Liver (tissue), 3 donors: Measurements from ENCODE around the gene PLAAT4.

Experiments
- CTCF ChIP-seq: fragments of 150-350 bp; IDR thresholded peaks from 2 replicates; pipeline ENCODE4 v1.5.1; 2017; ENCODE audit warnings: improper control_type of control experiment, low read depth, low read length; ENCODE audit not compliant: missing input control
- GABPA ChIP-seq, 2 donors: IDR thresholded peaks in 1 of 2; conservative IDR thresholded peaks in 1 of 2; 2 replicates each; pipeline ENCODE4 v1.6.1; 2016; ENCODE audit warnings: antibody characterized with exemption in 2 of 2, mild to moderate bottlenecking in 1 of 2, moderate library complexity in 1 of 2
- RXRA ChIP-seq, 2 donors: IDR thresholded peaks; 2 replicates each; pipeline ENCODE4 v1.6.1; 2017 to 2018; ENCODE audit warnings: antibody characterized with exemption in 2 of 2, mild to moderate bottlenecking in 1 of 2
- YY1 ChIP-seq: IDR thresholded peaks from 2 replicates; pipeline ENCODE4 v1.6.1; 2016; ENCODE audit warnings: antibody characterized with exemption, mild to moderate bottlenecking
- TF ChIP-seq, protein P1 (sequence below): IDR thresholded peaks from 2 replicates; pipeline ENCODE4 v1.6.1; 2016; ENCODE audit warnings: antibody characterized with exemption
- TF ChIP-seq, protein P2 (sequence below): IDR thresholded peaks from 2 replicates; pipeline ENCODE4 v1.6.1; 2016; ENCODE audit warnings: antibody characterized with exemption, mild to moderate bottlenecking
- donor health status: healthy.
- donor health status: healthy.

- TF ChIP-seq CTCF (no peak), RXRA (IDR thresholded peaks at IDR 0.05) (no peak), GABPA (IDR thresholded peaks at IDR 0.05 in 1 of 2, conservative IDR thresholded peaks at IDR 0.05 in 1 of 2) (no peak), YY1 (no peak)
- TF ChIP-seq, protein P1, sequence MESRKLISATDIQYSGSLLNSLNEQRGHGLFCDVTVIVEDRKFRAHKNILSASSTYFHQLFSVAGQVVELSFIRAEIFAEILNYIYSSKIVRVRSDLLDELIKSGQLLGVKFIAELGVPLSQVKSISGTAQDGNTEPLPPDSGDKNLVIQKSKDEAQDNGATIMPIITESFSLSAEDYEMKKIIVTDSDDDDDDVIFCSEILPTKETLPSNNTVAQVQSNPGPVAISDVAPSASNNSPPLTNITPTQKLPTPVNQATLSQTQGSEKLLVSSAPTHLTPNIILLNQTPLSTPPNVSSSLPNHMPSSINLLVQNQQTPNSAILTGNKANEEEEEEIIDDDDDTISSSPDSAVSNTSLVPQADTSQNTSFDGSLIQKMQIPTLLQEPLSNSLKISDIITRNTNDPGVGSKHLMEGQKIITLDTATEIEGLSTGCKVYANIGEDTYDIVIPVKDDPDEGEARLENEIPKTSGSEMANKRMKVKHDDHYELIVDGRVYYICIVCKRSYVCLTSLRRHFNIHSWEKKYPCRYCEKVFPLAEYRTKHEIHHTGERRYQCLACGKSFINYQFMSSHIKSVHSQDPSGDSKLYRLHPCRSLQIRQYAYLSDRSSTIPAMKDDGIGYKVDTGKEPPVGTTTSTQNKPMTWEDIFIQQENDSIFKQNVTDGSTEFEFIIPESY, result no peak
- TF ChIP-seq, protein P2, sequence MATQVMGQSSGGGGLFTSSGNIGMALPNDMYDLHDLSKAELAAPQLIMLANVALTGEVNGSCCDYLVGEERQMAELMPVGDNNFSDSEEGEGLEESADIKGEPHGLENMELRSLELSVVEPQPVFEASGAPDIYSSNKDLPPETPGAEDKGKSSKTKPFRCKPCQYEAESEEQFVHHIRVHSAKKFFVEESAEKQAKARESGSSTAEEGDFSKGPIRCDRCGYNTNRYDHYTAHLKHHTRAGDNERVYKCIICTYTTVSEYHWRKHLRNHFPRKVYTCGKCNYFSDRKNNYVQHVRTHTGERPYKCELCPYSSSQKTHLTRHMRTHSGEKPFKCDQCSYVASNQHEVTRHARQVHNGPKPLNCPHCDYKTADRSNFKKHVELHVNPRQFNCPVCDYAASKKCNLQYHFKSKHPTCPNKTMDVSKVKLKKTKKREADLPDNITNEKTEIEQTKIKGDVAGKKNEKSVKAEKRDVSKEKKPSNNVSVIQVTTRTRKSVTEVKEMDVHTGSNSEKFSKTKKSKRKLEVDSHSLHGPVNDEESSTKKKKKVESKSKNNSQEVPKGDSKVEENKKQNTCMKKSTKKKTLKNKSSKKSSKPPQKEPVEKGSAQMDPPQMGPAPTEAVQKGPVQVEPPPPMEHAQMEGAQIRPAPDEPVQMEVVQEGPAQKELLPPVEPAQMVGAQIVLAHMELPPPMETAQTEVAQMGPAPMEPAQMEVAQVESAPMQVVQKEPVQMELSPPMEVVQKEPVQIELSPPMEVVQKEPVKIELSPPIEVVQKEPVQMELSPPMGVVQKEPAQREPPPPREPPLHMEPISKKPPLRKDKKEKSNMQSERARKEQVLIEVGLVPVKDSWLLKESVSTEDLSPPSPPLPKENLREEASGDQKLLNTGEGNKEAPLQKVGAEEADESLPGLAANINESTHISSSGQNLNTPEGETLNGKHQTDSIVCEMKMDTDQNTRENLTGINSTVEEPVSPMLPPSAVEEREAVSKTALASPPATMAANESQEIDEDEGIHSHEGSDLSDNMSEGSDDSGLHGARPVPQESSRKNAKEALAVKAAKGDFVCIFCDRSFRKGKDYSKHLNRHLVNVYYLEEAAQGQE, result no peak
These were observed 874 bp upstream of the PLAAT4 start for GRCh38 chr11:63535734-63536133.
